KMS-11 (cell line): Measurements from ENCODE around the gene LEMD3.
A peak's percentile ranks its signal among the peaks of the same experiment; 100 is the strongest.

Source experiments
- H2AFZ ChIP-seq: fragments of 200-600 bp; sonication (generic); 2 replicates; pipeline ENCODE4 v1.6.1; 2016; ENCODE audit warnings: antibody characterized with exemption, mixed run types, low read depth
- H3K27ac ChIP-seq: fragments of 200-600 bp; sonication (generic); 2 replicates; pipeline ENCODE4 v1.6.1; 2016; ENCODE audit warnings: mild to moderate bottlenecking, mixed run types
- H3K27me3 ChIP-seq: fragments of 200-600 bp; sonication (generic); 2 replicates; pipeline ENCODE4 v1.6.1; 2017; ENCODE audit warnings: mild to moderate bottlenecking, low read depth, mixed run types, moderate library complexity; ENCODE audit not compliant: insufficient read depth
- H3K36me3 ChIP-seq: fragments of 200-600 bp; sonication (generic); 2 replicates; pipeline ENCODE4 v1.6.1; 2017; ENCODE audit warnings: mild to moderate bottlenecking, mixed run types; ENCODE audit not compliant: insufficient read depth
- H3K4me1 ChIP-seq: fragments of 200-600 bp; sonication (generic); 2 replicates; pipeline ENCODE4 v1.6.1; 2016; ENCODE audit warnings: mild to moderate bottlenecking, low read depth, mixed run types; ENCODE audit not compliant: poor library complexity, severe bottlenecking
- H3K4me2 ChIP-seq: fragments of 200-600 bp; sonication (generic); 2 replicates; pipeline ENCODE4 v1.7.0; 2016; ENCODE audit warnings: mild to moderate bottlenecking, mixed run types
- H3K4me3 ChIP-seq: fragments of 200-600 bp; sonication (generic); IDR thresholded peaks from 2 replicates; pipeline ENCODE4 v1.6.1; 2017; ENCODE audit warnings: low read depth, low read length, mixed read lengths; ENCODE audit not compliant: insufficient read depth
- H3K79me2 ChIP-seq: fragments of 200-600 bp; sonication (generic); 2 replicates; pipeline ENCODE4 v1.6.1; 2016; ENCODE audit warnings: low read depth, mixed run types; ENCODE audit not compliant: insufficient read depth
- H3K9ac ChIP-seq: fragments of 200-600 bp; sonication (generic); 2 replicates; pipeline ENCODE4 v1.6.1; 2016; ENCODE audit warnings: mild to moderate bottlenecking, mixed run types
- H4K20me1 ChIP-seq: fragments of 200-600 bp; sonication (generic); 2 replicates; pipeline ENCODE4 v1.6.1; 2016; ENCODE audit warnings: mild to moderate bottlenecking, mixed run types; ENCODE audit not compliant: insufficient read depth
- CTCF ChIP-seq: fragments of 200-600 bp; sonication (generic); conservative IDR thresholded peaks from 2 replicates; pipeline ENCODE4 v1.6.1; 2017; ENCODE audit warnings: low read depth, mild to moderate bottlenecking, antibody characterized with exemption, low read length, moderate library complexity, mixed read lengths

Gene LEMD3

GRCh38 chr12:65292241-65292640 lies 122.9 kb downstream of the LEMD3 start:
- Histone ChIP-seq H3K27me3 (no peaks in the 10 kb centered on the region), H3K4me1 (peaks cover 18% of the 10 kb centered on the region), H3K79me2 (no peaks in the 10 kb centered on the region), H2AFZ (no peak overlapping the region), H3K36me3 (no peaks in the 10 kb centered on the region), H4K20me1 (no peaks in the 10 kb centered on the region; the same call in 1 of the 2 replicates), H3K4me3 (no peak overlapping the region), H3K27ac (no peak overlapping the region), H3K9ac (no peak overlapping the region), H3K4me2 (no peak overlapping the region)
- no peak for TF ChIP-seq CTCF

- no peak overlapping the region for H3K27ac ChIP-seq
- H3K27me3 ChIP-seq: no peaks in the 10 kb centered on the region
- no peak overlapping the region for H3K4me3 ChIP-seq
- H3K4me1 ChIP-seq: peaks cover 18% of the 10 kb centered on the region
- H4K20me1 ChIP-seq: no peaks in the 10 kb centered on the region; the same call in 1 of the 2 replicates
- H3K9ac ChIP-seq: no peak overlapping the region
- H3K79me2 ChIP-seq: no peaks in the 10 kb centered on the region
- H3K4me2 ChIP-seq: peak overlapping the region; percentile 3; the same call in 1 of the 2 replicates
- no peaks in the 10 kb centered on the region for H3K36me3 ChIP-seq
- no peak overlapping the region for H2AFZ ChIP-seq
- TF ChIP-seq CTCF: no peak
Observed at GRCh38 chr12:65293735-65294134, 124.4 kb downstream of the LEMD3 start.

- H3K4me2 ChIP-seq: no peak overlapping the region
- no peak for TF ChIP-seq CTCF
- no peak overlapping the region for H2AFZ ChIP-seq
- no peak overlapping the region for H3K27ac ChIP-seq
- peaks cover 18% of the 10 kb centered on the region for H3K4me1 ChIP-seq
- no peaks in the 10 kb centered on the region for H3K36me3 ChIP-seq
- no peaks in the 10 kb centered on the region for H3K79me2 ChIP-seq
- H3K9ac ChIP-seq: no peak overlapping the region
- no peak overlapping the region for H3K4me3 ChIP-seq
- no peaks in the 10 kb centered on the region; the same call in 1 of the 2 replicates for H4K20me1 ChIP-seq
- H3K27me3 ChIP-seq: no peaks in the 10 kb centered on the region
Observed at GRCh38 chr12:65294641-65295262, 125.4 kb downstream of the LEMD3 start.

GRCh38 chr12:65296508-65297265 lies 127.3 kb downstream of the LEMD3 start:
- Histone ChIP-seq H4K20me1 (no peaks in the 10 kb centered on the region; the same call in 1 of the 2 replicates), H3K27ac (no peak overlapping the region), H3K4me1 (peaks cover 18% of the 10 kb centered on the region), H3K4me3 (no peak overlapping the region), H3K27me3 (no peaks in the 10 kb centered on the region), H2AFZ (no peak overlapping the region), H3K4me2 (no peak overlapping the region), H3K9ac (no peak overlapping the region), H3K36me3 (no peaks in the 10 kb centered on the region), H3K79me2 (no peaks in the 10 kb centered on the region)
- TF ChIP-seq CTCF: no peak
